SU-DHL-6 (cell line): ENCODE data around the gene CFL1.

Experiments
- CTCF ChIP-seq: fragments of 200-600 bp; sonication (generic); IDR thresholded peaks from one replicate; pipeline ENCODE4 v1.5.1; 2017; ENCODE audit warnings: antibody characterized with exemption, mild to moderate bottlenecking, low read length, moderate library complexity; ENCODE audit not compliant: insufficient read depth, poor library complexity, severe bottlenecking
- EZH2phosphoT487 ChIP-seq: fragments of 200-600 bp; sonication (generic), shearing (Covaris generic); conservative IDR thresholded peaks from 2 replicates; pipeline ENCODE4 v1.6.1; 2018; ENCODE audit warnings: mild to moderate bottlenecking, antibody characterized with exemption, low read length, moderate library complexity, mixed read lengths

DNA sequence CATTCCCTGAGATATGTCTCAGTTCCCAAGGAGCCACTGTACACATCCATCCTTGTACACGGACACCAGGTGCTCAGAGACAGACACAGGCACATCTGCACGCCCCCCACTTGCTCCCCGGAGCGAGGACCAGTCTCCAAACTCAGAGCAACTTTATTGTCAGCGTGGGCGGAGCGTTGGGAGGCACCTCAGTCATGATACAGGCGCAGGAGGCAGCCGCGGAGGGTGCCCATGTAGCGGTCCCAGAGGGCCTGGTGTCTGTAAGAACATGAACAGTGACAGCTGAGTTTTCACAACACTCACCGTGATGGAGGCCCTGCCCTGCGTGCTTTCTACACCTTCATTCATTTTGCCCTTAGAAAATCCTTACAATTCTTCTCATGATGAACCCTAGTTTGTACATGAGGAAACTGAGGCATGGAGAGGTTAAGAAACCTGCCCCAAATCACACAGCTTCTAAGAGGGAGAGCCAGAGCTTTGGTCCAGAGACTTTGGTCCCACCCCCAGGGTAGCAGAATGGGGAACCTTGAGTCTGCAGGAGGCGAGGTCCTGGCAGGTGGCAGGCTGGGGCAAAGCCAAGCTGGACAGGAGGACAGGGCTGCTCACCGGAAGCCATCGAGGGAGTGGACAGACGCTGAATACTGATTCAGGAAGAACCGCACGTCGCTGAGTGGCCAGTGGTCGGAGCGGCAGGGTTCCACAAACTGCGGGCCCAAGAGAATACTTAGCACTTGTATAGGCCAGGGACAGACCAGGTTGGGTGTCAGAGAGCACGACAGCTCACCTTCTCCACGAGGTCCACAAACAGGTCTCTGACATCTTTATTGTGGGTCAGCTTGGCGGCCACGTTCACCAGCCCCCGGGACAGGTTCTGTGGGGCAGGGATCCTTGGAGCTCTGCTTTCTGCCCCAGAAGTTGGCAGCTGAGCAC lies 26.1 kb upstream of the CFL1 start:
- no peak for TF ChIP-seq CTCF
- no peak for TF ChIP-seq EZH2phosphoT487
